Astrocyte of the cerebellum (primary cell): ENCODE results near the gene CDV3.

Source experiments
- DNase-seq: peaks from one replicate; pipeline ENCODE4 v3.0.0-alpha.2; 2011; ENCODE audit warnings: low read depth
- H3K4me3 ChIP-seq: 2 replicates; pipeline ENCODE4 v1.5.1; 2011; ENCODE audit warnings: mild to moderate bottlenecking, low read depth, low read length, moderate library complexity
- CTCF ChIP-seq: IDR thresholded peaks from 2 replicates; pipeline ENCODE4 v1.5.1; 2012; ENCODE audit warnings: low read length, low read depth, moderate library complexity, mild to moderate bottlenecking; ENCODE audit errors: missing control alignments
- in situ Hi-C: cut with HindIII; loops from 2 replicates; pipeline ENCODE4 v1.10.0; 2017; ENCODE audit warnings: low sequenced_read_pairs

Gene CDV3

GRCh38 chr3:133574260-133574881, 885 bp downstream of the CDV3 start:
- in situ Hi-C loops, result no loop called here
- H3K4me3 ChIP-seq, result peak overlapping the region; percentile 88
- no peak for TF ChIP-seq CTCF
- DNase-seq, result no peak

GRCh38 chr3:133575086-133575485, 1.6 kb downstream of the CDV3 start:
- no peak for DNase-seq
- in situ Hi-C loops, result no loop called here
- TF ChIP-seq CTCF, result no peak
- peak overlapping the region; percentile 88 for H3K4me3 ChIP-seq

- in situ Hi-C loops, result no loop called here
- peak overlapping the region; percentile 88 for H3K4me3 ChIP-seq
- DNase-seq, result no peak
Measured at GRCh38 chr3:133576169-133576568, 2.7 kb downstream of the CDV3 start.

GRCh38 chr3:133578548-133579191, 5.2 kb downstream of the CDV3 start:
- peak; percentile 73 for TF ChIP-seq CTCF
- DNase-seq, result no peak
- in situ Hi-C loops, result no loop called here
- no peak overlapping the region for H3K4me3 ChIP-seq

More at GRCh38 chr3:133576169-133576568, 2.7 kb downstream of the CDV3 start:
- no peak for TF ChIP-seq CTCF

- no peak for DNase-seq
- H3K4me3 ChIP-seq, result no peak overlapping the region
- TF ChIP-seq CTCF, result no peak
- in situ Hi-C loops, result no loop called here
Measured at GRCh38 chr3:133583396-133583795, 9.9 kb downstream of the CDV3 start.

GRCh38 chr3:133588035-133588434, 14.5 kb downstream of the CDV3 start:
- no peak for DNase-seq
- TF ChIP-seq CTCF, result no peak
- in situ Hi-C loops, result no loop called here
- H3K4me3 ChIP-seq, result no peak overlapping the region
